Panc1 (cell line): Measurements from ENCODE around the gene EPYC.

Source experiments
- CTCF ChIP-seq: fragments of 450-650 bp; IDR thresholded peaks from 2 replicates; pipeline ENCODE4 v1.5.1; 2017; ENCODE audit warnings: mild to moderate bottlenecking
- POLR2AphosphoS5 ChIP-seq: IDR thresholded peaks from 2 replicates; pipeline ENCODE4 v1.6.1; 2012; ENCODE audit warnings: mild to moderate bottlenecking, low read depth, low read length, moderate library complexity
- SIN3A ChIP-seq: IDR thresholded peaks from 2 replicates; pipeline ENCODE4 v1.6.1; 2012; ENCODE audit warnings: low read depth, mild to moderate bottlenecking, low read length, moderate library complexity, borderline replicate concordance; ENCODE audit not compliant: insufficient read depth
- TCF7L2 ChIP-seq: IDR thresholded peaks from 2 replicates; pipeline ENCODE4 v1.6.1; 2011; ENCODE audit warnings: mild to moderate bottlenecking, low read depth, low read length, inconsistent platforms
- TF ChIP-seq, protein P1 (sequence below), 2 experiments: IDR thresholded peaks; 2 replicates each; pipeline ENCODE4 v1.6.1; 2011 to 2012; ENCODE audit warnings: low read depth in 2 of 2, control low read depth in 1 of 2, low read length in 1 of 2, mild to moderate bottlenecking in 1 of 2, moderate library complexity in 1 of 2; ENCODE audit not compliant: insufficient read depth in 1 of 2

DNA sequence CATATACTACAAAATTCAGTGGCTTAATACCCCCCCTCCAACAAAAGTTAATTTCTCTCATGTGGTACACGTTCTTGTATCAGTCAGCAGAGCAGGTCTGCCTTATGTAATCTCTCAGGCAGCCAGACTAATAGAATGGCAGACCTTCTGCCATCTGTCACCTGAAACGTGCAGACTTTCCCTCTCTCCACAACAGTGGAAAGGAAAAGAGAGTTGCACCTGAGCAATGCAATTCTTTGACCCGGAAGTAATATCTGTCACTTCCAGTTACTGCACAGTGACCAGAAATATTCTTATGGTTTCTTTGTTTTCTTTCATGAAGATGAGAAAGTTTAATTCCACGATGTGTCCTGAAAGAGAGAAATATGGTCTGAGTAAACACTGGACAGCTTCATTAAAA is 38.6 kb upstream of the EPYC start:
- TF ChIP-seq CTCF (no peak), POLR2AphosphoS5 (no peak), TCF7L2 (no peak), SIN3A (no peak)
- TF ChIP-seq, protein P1, sequence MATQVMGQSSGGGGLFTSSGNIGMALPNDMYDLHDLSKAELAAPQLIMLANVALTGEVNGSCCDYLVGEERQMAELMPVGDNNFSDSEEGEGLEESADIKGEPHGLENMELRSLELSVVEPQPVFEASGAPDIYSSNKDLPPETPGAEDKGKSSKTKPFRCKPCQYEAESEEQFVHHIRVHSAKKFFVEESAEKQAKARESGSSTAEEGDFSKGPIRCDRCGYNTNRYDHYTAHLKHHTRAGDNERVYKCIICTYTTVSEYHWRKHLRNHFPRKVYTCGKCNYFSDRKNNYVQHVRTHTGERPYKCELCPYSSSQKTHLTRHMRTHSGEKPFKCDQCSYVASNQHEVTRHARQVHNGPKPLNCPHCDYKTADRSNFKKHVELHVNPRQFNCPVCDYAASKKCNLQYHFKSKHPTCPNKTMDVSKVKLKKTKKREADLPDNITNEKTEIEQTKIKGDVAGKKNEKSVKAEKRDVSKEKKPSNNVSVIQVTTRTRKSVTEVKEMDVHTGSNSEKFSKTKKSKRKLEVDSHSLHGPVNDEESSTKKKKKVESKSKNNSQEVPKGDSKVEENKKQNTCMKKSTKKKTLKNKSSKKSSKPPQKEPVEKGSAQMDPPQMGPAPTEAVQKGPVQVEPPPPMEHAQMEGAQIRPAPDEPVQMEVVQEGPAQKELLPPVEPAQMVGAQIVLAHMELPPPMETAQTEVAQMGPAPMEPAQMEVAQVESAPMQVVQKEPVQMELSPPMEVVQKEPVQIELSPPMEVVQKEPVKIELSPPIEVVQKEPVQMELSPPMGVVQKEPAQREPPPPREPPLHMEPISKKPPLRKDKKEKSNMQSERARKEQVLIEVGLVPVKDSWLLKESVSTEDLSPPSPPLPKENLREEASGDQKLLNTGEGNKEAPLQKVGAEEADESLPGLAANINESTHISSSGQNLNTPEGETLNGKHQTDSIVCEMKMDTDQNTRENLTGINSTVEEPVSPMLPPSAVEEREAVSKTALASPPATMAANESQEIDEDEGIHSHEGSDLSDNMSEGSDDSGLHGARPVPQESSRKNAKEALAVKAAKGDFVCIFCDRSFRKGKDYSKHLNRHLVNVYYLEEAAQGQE (IDR thresholded peaks at IDR 0.05; ENCODE audit: insufficient read depth in 1 of 2, low read depth in 2 of 2, low read length in 1 of 2): no peak
